IPS DF 4.7 (cell line): ENCODE results near the gene AOPEP.

ENCODE experiments used
- DNase-seq: peaks from one replicate; pipeline ENCODE4 v3.0.0-alpha.2; 2013; ENCODE audit warnings: low spot score; ENCODE audit errors: extremely low read depth

Gene AOPEP

GRCh38 chr9:94760660-94761059 is 34.2 kb downstream of the AOPEP start:
- no peak for DNase-seq

GRCh38 chr9:94761481-94761880 is 35.0 kb downstream of the AOPEP start:
- no peak for DNase-seq

GRCh38 chr9:94767331-94768072 is 41.0 kb downstream of the AOPEP start:
- no peak for DNase-seq

GRCh38 chr9:94768766-94769165 is 42.3 kb downstream of the AOPEP start:
- DNase-seq = no peak

GRCh38 chr9:94770334-94770733 is 43.8 kb downstream of the AOPEP start:
- DNase-seq = no peak

- no peak for DNase-seq
Observed at GRCh38 chr9:94771096-94771495, 44.6 kb downstream of the AOPEP start.

- no peak for DNase-seq
Observed at GRCh38 chr9:94772144-94772543, 45.6 kb downstream of the AOPEP start.

- no peak for DNase-seq
Observed at GRCh38 chr9:94772639-94773303, 46.3 kb downstream of the AOPEP start.

GRCh38 chr9:94773655-94774054 is 47.2 kb downstream of the AOPEP start:
- no peak for DNase-seq

GRCh38 chr9:94778013-94778412 is 51.5 kb downstream of the AOPEP start:
- DNase-seq = no peak

- no peak for DNase-seq
Observed at GRCh38 chr9:94779031-94779430, 52.5 kb downstream of the AOPEP start.

- no peak for DNase-seq
Observed at GRCh38 chr9:94779693-94780290, 53.3 kb downstream of the AOPEP start.

- DNase-seq = no peak
Observed at GRCh38 chr9:94780516-94780950, 54.0 kb downstream of the AOPEP start.

- no peak for DNase-seq
Observed at GRCh38 chr9:94782355-94783101, 56.0 kb downstream of the AOPEP start.

GRCh38 chr9:94783102-94783682 is 56.7 kb downstream of the AOPEP start:
- DNase-seq = peak; percentile 62

- no peak for DNase-seq
Observed at GRCh38 chr9:94783928-94784327, 57.4 kb downstream of the AOPEP start.

GRCh38 chr9:94785215-94786169 is 59.0 kb downstream of the AOPEP start:
- DNase-seq = no peak

GRCh38 chr9:94786586-94786985 is 60.1 kb downstream of the AOPEP start:
- DNase-seq = no peak

GRCh38 chr9:94787266-94787665 is 60.8 kb downstream of the AOPEP start:
- no peak for DNase-seq

GRCh38 chr9:94788570-94789105 is 62.1 kb downstream of the AOPEP start:
- no peak for DNase-seq
